Thyroid gland (tissue), 4 donors: Measurements from ENCODE around the gene TMEM196.

ENCODE experiments used
- CTCF ChIP-seq, 6 experiments: fragments of 200-600 bp in 3 of 6; fragments of 450-650 bp in 3 of 6; sonication (generic) in 3 of 6; IDR thresholded peaks; one replicate each; pipeline ENCODE4 v1.5.1; 2016 to 2019; ENCODE audit warnings: antibody characterized with exemption in 6 of 6, mild to moderate bottlenecking in 2 of 6, inconsistent platforms in 1 of 6, moderate library complexity in 1 of 6
- POLR2A ChIP-seq, 2 donors: fragments of 450-650 bp; IDR thresholded peaks; one replicate each; pipeline ENCODE4 v1.6.1; 2017; ENCODE audit warnings: antibody characterized with exemption in 2 of 2, mild to moderate bottlenecking in 2 of 2, moderate library complexity in 1 of 2

GRCh38 chr7:19728716-19729115, 44.7 kb downstream of the TMEM196 start:
- no peak for TF ChIP-seq CTCF (IDR thresholded peaks at IDR 0.05)
- no peak for TF ChIP-seq POLR2A (IDR thresholded peaks at IDR 0.05)
